Measurements from ENCODE around the gene ATP23. TPM values are rescaled to one million over a fixed set of nuclear protein-coding genes. Genes with fewer than 3 reads are reported as not detected.

ATP23 gene
- total and polyA plus RNA-seq, 2 donors (not counting 3 experiments of a cell fraction or from before 2014, with no cell fraction given): 5.9 to 9.0 TPM

GRCh38 chr12:57909611-57910010 is 31.8 kb upstream of the ATP23 start:
- intact Hi-C loops (cut with micrococcal nuclease) (no loop called here), dilution Hi-C loops (cut with MboI; ENCODE audit: extremely low pct_ligation_motif_present, low sequenced_read_pairs) (no loop called here)
- Histone ChIP-seq H4K20me1 (replicated peaks; ENCODE audit: control insufficient read depth, extremely low read depth, insufficient read depth, low read length) (no peaks in the 10 kb centered on the region), H2AFZ (ENCODE audit: low read depth, low read length) (no peak overlapping the region), H3K36me3 (ENCODE audit: control insufficient read depth in 2 of 2, extremely low read depth in 1 of 2, insufficient read depth in 2 of 2, low read length in 2 of 2) (no peaks in the 10 kb centered on the region), H3K4me3 (replicated peaks in 1 of 3; ENCODE audit: insufficient read depth in 1 of 3, low read depth in 1 of 3, low read length in 3 of 3) (no peak overlapping the region), H3K9me3 (replicated peaks; ENCODE audit: control insufficient read depth, insufficient read depth, low read length) (no peaks in the 10 kb centered on the region), H3K4me1 (ENCODE audit: control insufficient read depth, extremely low read depth, insufficient read depth, low read length) (peaks cover 2% of the 10 kb centered on the region), H3K27me3 (ENCODE audit: control insufficient read depth in 2 of 2, insufficient read depth in 2 of 2, low read length in 2 of 2) (peaks cover 23 to 31% of the 10 kb centered on the region in 2 experiments), H3K4me2 (ENCODE audit: insufficient read depth, low read length) (no peak overlapping the region), H3K27ac (ENCODE audit: insufficient read depth, low read depth, low read length) (no peak overlapping the region), H3K9ac (replicated peaks; ENCODE audit: extremely low read depth, insufficient read depth, low read length) (no peak overlapping the region), H3K9me1 (replicated peaks; ENCODE audit: control insufficient read depth, extremely low read depth, insufficient read depth, low read length) (no peaks in the 10 kb centered on the region), H3K79me2 (ENCODE audit: control insufficient read depth, insufficient read depth, low read length) (no peaks in the 10 kb centered on the region)
- DNase-seq (ENCODE audit: low read depth, low spot score) (no peak), FAIRE-seq (no peak)
- POLR2A ChIA-PET: no interaction called here
- no TSS peak for BruUV-seq (replicated peaks)
- CTCF ChIA-PET: no interaction called here
- TF ChIP-seq CTCF (IDR thresholded peaks at IDR 0.05; ENCODE audit: extremely low read depth in 1 of 2, insufficient read depth in 1 of 2, low read depth in 1 of 2, low read length in 2 of 2): no peak

DNA sequence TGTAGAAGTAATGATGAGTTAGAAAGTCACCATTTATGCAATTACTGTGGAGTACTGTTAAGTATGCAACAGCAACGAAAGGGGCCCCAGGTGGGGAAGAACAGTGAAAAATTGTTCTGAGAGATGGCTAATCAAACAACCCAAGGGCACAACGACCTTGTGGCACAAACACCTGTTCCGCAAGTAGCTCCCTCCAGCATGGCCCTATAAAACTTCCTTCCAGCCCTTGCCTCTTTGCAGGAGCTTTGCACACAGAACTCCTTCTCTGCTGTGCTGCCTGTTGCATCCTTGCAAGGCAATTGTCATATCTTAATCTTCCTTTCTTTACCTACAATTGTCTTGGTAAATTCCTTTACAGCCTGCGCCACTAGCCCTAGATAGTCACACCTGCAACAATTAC is 23.2 kb upstream of the ATP23 start:
- CTCF ChIA-PET: no interaction called here

More for the DNA sequence above, 23.2 kb upstream of the ATP23 start:
- Histone ChIP-seq H3K36me3 (ENCODE audit: control insufficient read depth in 2 of 2, extremely low read depth in 1 of 2, insufficient read depth in 2 of 2, low read length in 2 of 2) (no peaks in the 10 kb centered on the region), H3K4me3 (replicated peaks in 1 of 3; ENCODE audit: insufficient read depth in 1 of 3, low read depth in 1 of 3, low read length in 3 of 3) (no peak overlapping the region), H3K79me2 (ENCODE audit: control insufficient read depth, insufficient read depth, low read length) (no peaks in the 10 kb centered on the region), H3K27ac (ENCODE audit: insufficient read depth, low read depth, low read length) (no peak overlapping the region), H2AFZ (ENCODE audit: low read depth, low read length) (no peak overlapping the region), H3K4me1 (ENCODE audit: control insufficient read depth, extremely low read depth, insufficient read depth, low read length) (no peaks in the 10 kb centered on the region), H3K9ac (replicated peaks; ENCODE audit: extremely low read depth, insufficient read depth, low read length) (no peak overlapping the region), H3K27me3 (ENCODE audit: control insufficient read depth in 2 of 2, insufficient read depth in 2 of 2, low read length in 2 of 2) (peaks cover 9 to 27% of the 10 kb centered on the region in 2 experiments), H3K9me1 (replicated peaks; ENCODE audit: control insufficient read depth, extremely low read depth, insufficient read depth, low read length) (no peaks in the 10 kb centered on the region), H3K9me3 (replicated peaks; ENCODE audit: control insufficient read depth, insufficient read depth, low read length) (no peaks in the 10 kb centered on the region), H4K20me1 (replicated peaks; ENCODE audit: control insufficient read depth, extremely low read depth, insufficient read depth, low read length) (no peaks in the 10 kb centered on the region), H3K4me2 (ENCODE audit: insufficient read depth, low read length) (no peak overlapping the region)
- FAIRE-seq (no peak), DNase-seq (ENCODE audit: low read depth, low spot score) (no peak)
- POLR2A ChIA-PET: no interaction called here
- TF ChIP-seq MYC (IDR thresholded peaks at IDR 0.05; ENCODE audit: low read depth, low read length) (no peak), GATA2 (IDR thresholded peaks at IDR 0.05; ENCODE audit: insufficient read depth, insufficient read length, low read depth, low read length) (no peak), CTCF (IDR thresholded peaks at IDR 0.05; ENCODE audit: extremely low read depth in 1 of 2, insufficient read depth in 1 of 2, low read depth in 1 of 2, low read length in 2 of 2) (no peak), FOS (IDR thresholded peaks at IDR 0.05; ENCODE audit: borderline replicate concordance, insufficient read depth, low read length) (no peak), POLR2AphosphoS5 (IDR thresholded peaks at IDR 0.05; ENCODE audit: insufficient read depth, low read depth, low read length) (no peak), POLR2A (IDR thresholded peaks at IDR 0.05; ENCODE audit: low read depth, low read length) (no peak)
- TF ChIP-seq, protein P1, sequence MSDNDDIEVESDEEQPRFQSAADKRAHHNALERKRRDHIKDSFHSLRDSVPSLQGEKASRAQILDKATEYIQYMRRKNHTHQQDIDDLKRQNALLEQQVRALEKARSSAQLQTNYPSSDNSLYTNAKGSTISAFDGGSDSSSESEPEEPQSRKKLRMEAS (IDR thresholded peaks at IDR 0.05; ENCODE audit: insufficient read depth, insufficient read length): no peak
- intact Hi-C loops (cut with micrococcal nuclease): no loop called here
- dilution Hi-C loops (cut with MboI; ENCODE audit: extremely low pct_ligation_motif_present, low sequenced_read_pairs): no loop called here
- BruUV-seq (replicated peaks): no TSS peak

Measured in endothelial cell of umbilical vein (primary cell).